Adrenal gland (tissue), 12 donors: Measurements from ENCODE around the gene PARVA. TPM values are rescaled to one million over a fixed set of nuclear protein-coding genes. Genes with fewer than 3 reads are reported as not detected.

Experiments used
- DNase-seq, 7 donors: peaks; one replicate each; pipeline ENCODE4 v3.0.0-alpha.2; 2019 to 2020
- H3K27ac ChIP-seq, 5 donors: fragments of 200-600 bp; sonication (generic) in 4 of 5; 1 replicate in 3 of 5; 2 replicates in 2 of 5; pipeline versions ENCODE4 v1.5.1 to v1.8.0; 2016 to 2020; ENCODE audit warnings: mild to moderate bottlenecking in 1 of 5
- H3K27me3 ChIP-seq: fragments of 200-600 bp; 2 replicates; pipeline ENCODE4 v1.8.0; 2021
- H3K36me3 ChIP-seq, 2 donors: fragments of 200-600 bp; replicated peaks in 1 of 2; 1 replicate in 1 of 2; 2 replicates in 1 of 2; pipeline versions ENCODE4 v1.5.1 to v1.8.0; 2018 to 2022
- H3K4me1 ChIP-seq, 2 donors: fragments of 200-600 bp; replicated peaks in 1 of 2; 1 replicate in 1 of 2; 2 replicates in 1 of 2; pipeline versions ENCODE4 v1.5.1 to v1.8.0; 2018 to 2021
- H3K4me3 ChIP-seq, 4 donors: fragments of 200-600 bp; sonication (generic) in 3 of 4; one replicate each; pipeline ENCODE4 v1.5.1; 2016 to 2018
- H3K9me3 ChIP-seq, 3 donors: fragments of 200-600 bp; sonication (generic) in 1 of 3; replicated peaks in 1 of 3; 1 replicate in 2 of 3; 2 replicates in 1 of 3; pipeline versions ENCODE4 v1.5.1 to v1.8.0; 2016 to 2021
- CTCF ChIP-seq, 6 experiments: fragments of 450-650 bp in 4 of 6; fragments of 200-600 bp in 2 of 6; sonication (generic) in 1 of 6; IDR thresholded peaks; 1 replicate in 5 of 6; 2 replicates in 1 of 6; pipeline versions ENCODE4 v1.5.1 to v1.8.0; 2016 to 2021; ENCODE audit warnings: antibody characterized with exemption in 6 of 6, mild to moderate bottlenecking in 2 of 6, moderate library complexity in 1 of 6
- POLR2A ChIP-seq, 2 donors: fragments of 450-650 bp; IDR thresholded peaks; one replicate each; pipeline ENCODE4 v1.6.1; 2017; ENCODE audit warnings: antibody characterized with exemption in 2 of 2, mild to moderate bottlenecking in 2 of 2, moderate library complexity in 1 of 2
- WGBS, 4 donors: extraction: QIAGEN DNeasy Blood & Tissue Kit in 2 of 4; methylation state at CpG; one replicate each; pipeline versions ENCODE4 v1.1.5 to v1.1.7; 2013 to 2017; 5-methylcytosine and 5-hydroxymethylcytosine counted together
- intact Hi-C, 2 donors: fragments of 100-400 bp; cut with DNase I; formaldehyde crosslinking; loops; one replicate each; pipeline versions ENCODE4 v1.14.1 to v1.15.0; 2022 to 2023
- polyA plus RNA-seq, 3 donors: library from polyadenylated mRNA; stranded (reverse); fragments of 200-250 nt in 2 of 3; fragments of 350-450 nt in 1 of 3; fragmentation: Illumina TruSeq in 1 of 3; extraction: RNeasy Lipid Tissue Mini Kit (QIAGEN cat#74804) in 1 of 3; gene quantifications; one replicate each; pipeline ENCODE4 v1.2.3, GENCODE V29; 2013 to 2014
- total RNA-seq, 9 donors: library from RNA; depleted of rRNA in 4 of 9; stranded (reverse); fragments of >200 nt in 4 of 9; fragments of 120-200 nt in 1 of 9; fragmentation: NEBNext Ultra II Directional in 1 of 9; extraction: Animal tissue kit (Norgen Biotek cat#: 25700) in 1 of 9; gene quantifications; one replicate each; pipeline versions ENCODE4 v1.1.0 to v1.2.4, GENCODE V29; 2013 to 2023
- donor health status: healthy with polysubstance abuse.
- donor health status: Bipolar disorder and iron deficiency.
- donor health status: DM: yes; HTN: yes; CAD: no.
- donor health status: DM: no; HTN: no; CAD: no.
- donor health status: DM: no; HTN: no; CAD: no.
- donor health status: DM: yes; HTN: yes; CAD: no.

PARVA gene
- total and polyA plus RNA-seq, 12 donors = 13.0 to 58.9 (median 31.4) TPM

- no peaks in the 10 kb centered on the region for H3K9me3 ChIP-seq
- no peaks in the 10 kb centered on the region for H3K36me3 ChIP-seq
- H3K4me1 ChIP-seq = peaks cover 0 to 7% of the 10 kb centered on the region in 2 donors
- 84 to 93% (median 89%) methylated on average over 1 to 3 of the region's 3 CpGs for WGBS, 4 donors
- no peaks in the 10 kb centered on the region for H3K27me3 ChIP-seq
- intact Hi-C loops = no loop called here
- peak overlapping the region in 1 of 5 donors; percentile 39 for H3K27ac ChIP-seq
- TF ChIP-seq POLR2A (IDR thresholded peaks at IDR 0.05) (no peak), CTCF (IDR thresholded peaks at IDR 0.05) (no peak)
- DNase-seq = peak in 1 of 7 donors; percentile 39
- H3K4me3 ChIP-seq = no peak overlapping the region
Measured at GRCh38 chr11:12538889-12539421, 161.6 kb downstream of the PARVA start.

- intact Hi-C loops = no loop called here
- DNase-seq = peak in 1 of 7 donors; percentile 20
- TF ChIP-seq CTCF (IDR thresholded peaks at IDR 0.05) (no peak), POLR2A (IDR thresholded peaks at IDR 0.05) (no peak)
Measured at GRCh38 chr11:12539572-12539971, 162.2 kb downstream of the PARVA start.

GRCh38 chr11:12540075-12540680 lies 162.8 kb downstream of the PARVA start:
- H3K27ac ChIP-seq = peak overlapping the region in 2 of 5 donors; percentile 38 to 39
- DNase-seq = peak in 1 of 7 donors; percentile 17

More at GRCh38 chr11:12539572-12539971, 162.2 kb downstream of the PARVA start:
- Histone ChIP-seq H3K36me3 (no peaks in the 10 kb centered on the region), H3K27ac (peak overlapping the region in 2 of 5 donors; percentile 38 to 39), H3K4me3 (no peak overlapping the region), H3K4me1 (peaks cover 0 to 7% of the 10 kb centered on the region in 2 donors), H3K9me3 (no peaks in the 10 kb centered on the region), H3K27me3 (no peaks in the 10 kb centered on the region)
- 72 to 93% (median 81%) methylated on average over 4 of the region's 4 CpGs for WGBS, 4 donors

More at GRCh38 chr11:12540075-12540680, 162.8 kb downstream of the PARVA start:
- intact Hi-C loops = no loop called here
- WGBS, 4 donors = 82 to 100% (median 90%) methylated on average over 4 to 5 of the region's 5 CpGs
- TF ChIP-seq CTCF (IDR thresholded peaks at IDR 0.05) = no peak
- no peak for TF ChIP-seq POLR2A (IDR thresholded peaks at IDR 0.05)
- Histone ChIP-seq H3K4me3 (no peak overlapping the region), H3K36me3 (no peaks in the 10 kb centered on the region), H3K9me3 (no peaks in the 10 kb centered on the region), H3K27me3 (no peaks in the 10 kb centered on the region), H3K4me1 (peaks cover 0 to 7% of the 10 kb centered on the region in 2 donors)
